GM18507 (cell line): ENCODE results near the gene MIPOL1.
"Not testable (repeated sequence)": the region's sequence is repeated elsewhere in the genome, so short reads cannot be mapped to it uniquely, and the experiment has no call there.

Experiments used
- DNase-seq: peaks from one replicate; pipeline ENCODE4 v3.0.0; 2011; ENCODE audit warnings: low read depth; ENCODE audit not compliant: insufficient read length; ENCODE audit errors: extremely low spot score
- FAIRE-seq: peaks from 2 replicates; lab custom pipeline; 2011; peaks lifted over from hg19 to GRCh38; lab: Jason Lieb, UNC

MIPOL1 gene

GRCh38 chr14:37185670-37186069 lies 12.1 kb upstream of the MIPOL1 start:
- DNase-seq: no peak
- no peak for FAIRE-seq

DNA sequence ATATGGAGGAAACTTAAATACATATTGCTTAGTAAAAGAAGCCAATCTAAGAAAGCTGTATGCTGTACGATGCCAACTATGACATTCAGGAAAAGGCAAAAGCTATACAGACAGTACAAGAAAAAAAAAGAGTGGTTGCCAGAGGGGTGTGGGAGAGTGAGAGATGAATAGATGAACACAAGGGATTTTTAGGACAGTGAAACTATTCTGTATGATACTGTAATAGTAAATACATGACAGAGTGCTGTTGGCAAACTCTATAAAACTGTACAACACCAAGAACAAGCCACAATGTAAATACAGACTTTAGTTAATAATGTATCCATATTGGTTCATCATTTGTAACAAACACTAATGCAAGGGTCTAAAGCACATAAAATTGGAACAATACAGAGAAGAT lies 10.9 kb upstream of the MIPOL1 start:
- FAIRE-seq (no peak), DNase-seq (no peak)

DNA sequence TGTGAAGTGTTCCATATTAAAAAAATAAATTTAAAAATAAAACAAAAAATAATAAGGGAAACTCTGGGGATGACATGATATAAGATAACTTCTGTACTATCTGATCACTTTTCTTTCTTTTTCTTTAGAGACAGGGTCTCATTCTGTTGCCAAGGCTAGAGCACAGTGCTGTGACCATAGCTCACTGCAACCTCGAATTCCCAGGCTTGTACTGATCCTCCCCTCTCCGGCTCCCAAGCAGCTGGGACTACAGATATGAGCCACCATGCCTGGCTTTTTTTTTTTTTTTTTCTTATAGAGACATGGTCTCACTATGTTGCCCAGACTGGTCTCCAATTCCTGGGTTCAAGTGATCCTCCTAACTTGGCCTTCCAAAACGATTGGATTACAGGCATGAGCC lies 10.4 kb upstream of the MIPOL1 start:
- no peak for DNase-seq
- no peak for FAIRE-seq

GRCh38 chr14:37187840-37188577 lies 9.7 kb upstream of the MIPOL1 start:
- FAIRE-seq, DNase-seq: not testable (repeated sequence)

DNA sequence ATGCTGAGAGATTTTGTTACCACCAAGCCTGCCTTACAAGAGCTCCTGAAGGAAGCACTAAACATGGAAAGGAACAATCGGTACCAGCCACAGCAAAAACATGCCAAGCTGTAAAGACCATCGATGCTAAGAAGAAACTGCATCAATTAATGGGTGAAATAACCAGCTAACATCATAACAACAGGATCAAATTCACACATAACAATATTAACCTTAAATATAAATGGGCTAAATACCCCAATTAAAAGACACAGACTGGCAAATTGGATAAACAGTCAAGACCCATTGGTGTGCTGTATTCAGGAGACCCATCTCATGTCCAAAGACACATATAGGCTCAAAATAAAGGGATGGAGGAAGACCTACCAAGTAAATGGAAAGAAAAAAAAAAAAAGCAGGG lies 8.0 kb upstream of the MIPOL1 start:
- not testable (repeated sequence) for FAIRE-seq, DNase-seq

DNA sequence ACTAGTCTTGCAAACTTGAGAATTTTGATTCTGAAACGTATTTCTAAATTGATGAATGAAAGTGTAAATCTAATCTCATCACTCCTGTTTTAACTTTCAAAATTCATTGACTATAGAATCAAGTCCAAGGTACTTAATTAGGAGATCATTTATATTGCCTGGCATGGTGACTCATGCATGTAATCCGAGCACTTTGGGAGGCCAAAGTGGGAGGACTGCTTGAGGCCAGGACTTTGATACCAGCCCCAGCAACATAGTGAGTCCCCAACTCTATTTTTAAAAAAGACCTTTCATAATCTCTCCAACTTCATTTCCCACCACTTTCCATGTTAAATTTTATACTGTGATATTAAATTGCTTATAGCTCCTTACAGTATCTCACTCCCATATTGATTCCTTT lies 3.0 kb upstream of the MIPOL1 start:
- no peak for FAIRE-seq
- no peak for DNase-seq

DNA sequence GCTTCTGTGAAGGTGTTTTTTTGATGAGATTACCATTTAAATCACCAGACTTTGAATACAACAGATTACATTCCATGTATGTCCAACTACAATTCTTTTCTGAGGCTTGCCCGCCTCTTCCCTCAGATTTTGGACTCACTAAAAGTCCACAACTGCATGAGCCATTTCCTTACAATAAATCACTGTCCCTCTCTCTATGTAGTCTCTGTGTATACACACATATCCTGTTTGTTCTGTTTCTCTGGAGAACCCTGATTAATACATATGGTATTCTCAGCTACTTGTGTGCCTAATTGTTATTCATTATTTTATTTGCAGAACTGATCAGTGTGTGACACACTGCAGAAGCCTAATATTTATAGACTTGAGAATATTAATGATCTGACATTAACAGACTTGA lies 2.4 kb upstream of the MIPOL1 start:
- FAIRE-seq: no peak

GRCh38 chr14:37196604-37197420 lies 925 bp upstream of the MIPOL1 start:
- FAIRE-seq: no peak

More for the DNA sequence above, 2.4 kb upstream of the MIPOL1 start:
- DNase-seq: no peak

GRCh38 chr14:37198273-37198598 lies 499 bp downstream of the MIPOL1 start:
- DNase-seq: no peak
- no peak for FAIRE-seq

More at GRCh38 chr14:37196604-37197420, 925 bp upstream of the MIPOL1 start:
- DNase-seq: no peak

DNA sequence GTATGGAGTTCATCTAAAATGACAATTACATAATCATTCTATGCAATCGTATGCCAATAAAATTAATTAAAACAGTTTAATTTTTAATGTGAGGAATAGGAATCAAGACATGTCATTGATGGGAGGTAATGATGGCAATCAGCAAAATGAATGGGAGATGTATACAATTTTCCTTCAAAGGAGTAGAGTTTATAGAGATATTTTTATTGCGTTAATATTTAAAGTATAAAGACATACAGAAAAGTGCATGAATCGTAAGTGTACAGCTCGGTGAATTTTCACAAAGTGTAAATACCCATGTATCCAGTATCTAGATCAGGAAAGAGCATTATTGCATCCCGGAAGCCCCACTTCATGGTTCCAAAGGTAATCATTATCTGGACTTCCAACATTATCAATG lies 1.2 kb downstream of the MIPOL1 start:
- DNase-seq (no peak), FAIRE-seq (no peak)

- FAIRE-seq (no peak), DNase-seq (no peak)
Measured at GRCh38 chr14:37201724-37202123, 4.0 kb downstream of the MIPOL1 start.

DNA sequence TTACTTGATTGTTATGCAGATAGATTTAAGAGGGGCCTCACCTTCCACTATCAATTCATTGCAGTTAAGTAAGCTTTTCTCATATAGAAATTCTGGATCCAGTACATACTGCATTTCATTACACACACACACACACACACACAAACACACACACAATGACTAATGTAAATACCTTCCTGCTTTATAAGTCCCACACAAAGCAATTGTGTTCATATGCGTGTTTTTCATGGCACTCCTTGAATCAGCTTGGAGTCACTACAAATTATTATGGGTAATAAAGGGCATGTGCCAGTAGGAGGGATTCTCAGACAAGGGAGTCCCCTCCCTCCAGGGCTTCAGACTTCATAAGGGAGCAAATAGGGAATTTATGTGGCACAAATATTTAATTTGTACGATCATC lies 4.5 kb downstream of the MIPOL1 start:
- DNase-seq (no peak), FAIRE-seq (no peak)

DNA sequence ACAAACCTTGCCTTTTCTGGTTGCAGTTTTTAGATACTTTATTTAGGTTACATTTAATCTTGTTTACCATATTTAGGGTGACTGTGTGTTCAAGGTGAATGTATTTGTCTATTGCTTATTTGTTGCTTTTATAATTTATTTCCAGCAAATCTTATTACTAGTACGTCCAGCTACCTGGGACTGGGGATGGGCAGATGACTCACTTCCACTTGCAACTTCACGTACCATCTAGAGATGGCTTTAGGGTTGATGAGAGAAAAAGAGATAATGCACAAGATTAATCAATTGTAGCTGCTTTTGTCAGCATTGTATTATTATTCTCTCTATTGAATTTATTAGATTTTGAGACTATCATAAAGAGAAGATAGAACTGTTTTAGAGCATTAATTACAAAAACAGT lies 5.1 kb downstream of the MIPOL1 start:
- DNase-seq (no peak), FAIRE-seq (no peak)

DNA sequence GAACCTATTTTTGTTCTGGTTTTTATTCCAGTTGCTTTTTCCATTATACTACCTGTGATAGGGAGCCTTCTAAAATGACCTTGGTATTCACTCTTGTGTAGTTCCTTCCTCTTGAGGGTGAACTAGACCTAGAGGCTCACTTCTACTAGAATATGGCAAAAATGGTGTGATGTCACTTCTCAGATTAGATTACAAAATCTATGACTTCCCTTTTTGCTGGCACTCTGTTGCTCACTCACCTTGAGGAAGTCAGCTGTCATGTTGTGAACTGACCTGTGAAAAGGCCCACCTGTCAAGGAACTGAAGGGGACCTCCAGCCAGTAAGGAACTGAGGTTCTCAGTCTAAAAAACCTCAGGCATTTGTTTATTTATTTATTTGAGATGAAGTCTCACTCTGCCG lies 5.7 kb downstream of the MIPOL1 start:
- no peak for FAIRE-seq
- DNase-seq: no peak

GRCh38 chr14:37205623-37206605 lies 8.2 kb downstream of the MIPOL1 start:
- not testable (repeated sequence) for DNase-seq, FAIRE-seq

GRCh38 chr14:37209617-37210016 lies 11.9 kb downstream of the MIPOL1 start:
- FAIRE-seq, DNase-seq: not testable (repeated sequence)

GRCh38 chr14:37210448-37210847 lies 12.7 kb downstream of the MIPOL1 start:
- FAIRE-seq (no peak), DNase-seq (no peak)

- DNase-seq: no peak
Measured at GRCh38 chr14:37213016-37213415, 15.3 kb downstream of the MIPOL1 start.

DNA sequence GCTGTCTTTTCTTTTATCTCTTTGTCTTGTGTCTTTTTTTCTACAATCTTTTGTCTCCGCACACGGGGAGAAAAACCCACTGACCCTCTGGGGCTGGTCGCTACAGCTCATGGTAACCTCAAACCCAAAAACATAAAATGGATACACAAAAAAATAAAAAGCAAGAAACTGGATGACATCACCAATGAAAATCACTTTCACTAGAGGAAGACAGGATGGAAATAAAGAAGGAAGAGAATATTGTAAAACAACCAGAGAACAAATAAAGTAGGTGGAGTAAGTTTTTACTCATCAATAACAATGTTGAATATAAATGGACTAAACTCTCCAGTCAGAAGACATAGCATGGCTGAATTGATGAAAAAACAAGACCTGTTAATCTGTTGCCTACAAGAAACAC lies 17.6 kb downstream of the MIPOL1 start:
- FAIRE-seq: no peak

More at GRCh38 chr14:37213016-37213415, 15.3 kb downstream of the MIPOL1 start:
- FAIRE-seq: no peak

GRCh38 chr14:37221073-37221472 lies 23.3 kb downstream of the MIPOL1 start:
- DNase-seq: no peak
- no peak for FAIRE-seq

More for the DNA sequence above, 17.6 kb downstream of the MIPOL1 start:
- no peak for DNase-seq
